Calu3 (cell line): ENCODE data around the gene NELL1. TPM values are rescaled to one million over a fixed set of nuclear protein-coding genes. Genes with fewer than 3 reads are reported as not detected.

ENCODE experiments used
- BruUV-seq: library from RNA; stranded (reverse); fragments of 400-500 nt; replicated peaks from 2 replicates; lab custom pipeline; 2021; lab: Mats Ljungman, UMichigan
- CTCF ChIA-PET: fragments of 300-600 bp; sonication (Branson Sonifier 250); formaldehyde crosslinking; loops from one replicate; lab custom pipeline; 2022; ENCODE audit warnings: antibody characterized with exemption; lab: Charles Lee
- DNase-seq: peaks from one replicate; pipeline ENCODE4 v3.0.0; 2022
- H3K27ac Mint-ChIP-seq: one replicate; pipeline ENCODE4 v1.8.0; 2022; ENCODE audit warnings: mixed read lengths; ENCODE audit not compliant: unreplicated experiment
- H3K27me3 Mint-ChIP-seq: one replicate; pipeline ENCODE4 v1.8.0; 2022; ENCODE audit warnings: mixed read lengths; ENCODE audit not compliant: unreplicated experiment
- H3K36me3 Mint-ChIP-seq: one replicate; pipeline ENCODE4 v1.8.0; 2022; ENCODE audit warnings: mild to moderate bottlenecking, moderate library complexity, mixed read lengths; ENCODE audit not compliant: insufficient read depth, unreplicated experiment
- H3K4me1 Mint-ChIP-seq: one replicate; pipeline ENCODE4 v1.8.0; 2022; ENCODE audit warnings: mild to moderate bottlenecking, low read depth, mixed read lengths; ENCODE audit not compliant: unreplicated experiment
- H3K4me3 Mint-ChIP-seq: one replicate; pipeline ENCODE4 v1.8.0; 2022; ENCODE audit warnings: mild to moderate bottlenecking, low read depth, moderate library complexity, mixed read lengths; ENCODE audit not compliant: unreplicated experiment
- H3K9me3 Mint-ChIP-seq: one replicate; pipeline ENCODE4 v1.8.0; 2022; ENCODE audit warnings: low read depth, mixed read lengths; ENCODE audit not compliant: unreplicated experiment
- CTCF ChIP-seq: fragments of 200-600 bp; IDR thresholded peaks from one replicate; pipeline ENCODE4 v1.8.0; 2022; ENCODE audit warnings: antibody characterized with exemption; ENCODE audit not compliant: unreplicated experiment
- intact Hi-C: fragments of 100-400 bp; cut with micrococcal nuclease; formaldehyde crosslinking; loops from one replicate; pipeline ENCODE4 v1.10.0; 2022; ENCODE audit not compliant: unreplicated experiment
- total RNA-seq: library from RNA; stranded (reverse); gene quantifications from 2 replicates; pipeline ENCODE4 v1.2.3, GENCODE V29; 2022

The NELL1 gene
- total RNA-seq, 1 experiment from 2014 or later = not detected

- CTCF ChIA-PET = no interaction called here
- H3K27me3 Mint-ChIP-seq = no peaks in the 10 kb centered on the region
- no peak overlapping the region for H3K4me3 Mint-ChIP-seq
- no peaks in the 10 kb centered on the region for H3K4me1 Mint-ChIP-seq
- no TSS peak for BruUV-seq
- intact Hi-C loops = no loop called here
- no peak overlapping the region for H3K27ac Mint-ChIP-seq
- no peak for DNase-seq
- no peaks in the 10 kb centered on the region for H3K36me3 Mint-ChIP-seq
- TF ChIP-seq CTCF = no peak
- H3K9me3 Mint-ChIP-seq = no peaks in the 10 kb centered on the region
Measured at GRCh38 chr11:21492931-21493330, 823.5 kb downstream of the NELL1 start.

- Mint-ChIP-seq H3K36me3 (no peaks in the 10 kb centered on the region), H3K27ac (no peak overlapping the region), H3K27me3 (no peaks in the 10 kb centered on the region), H3K4me3 (no peak overlapping the region), H3K4me1 (no peaks in the 10 kb centered on the region), H3K9me3 (no peaks in the 10 kb centered on the region)
- CTCF ChIA-PET = no interaction called here
- BruUV-seq = no TSS peak
- intact Hi-C loops = no loop called here
- TF ChIP-seq CTCF = no peak
- no peak for DNase-seq
Measured at GRCh38 chr11:21494946-21495345, 825.6 kb downstream of the NELL1 start.

GRCh38 chr11:21495879-21496278 is 826.5 kb downstream of the NELL1 start:
- H3K27me3 Mint-ChIP-seq = no peaks in the 10 kb centered on the region
- CTCF ChIA-PET = no interaction called here
- H3K36me3 Mint-ChIP-seq = no peaks in the 10 kb centered on the region
- intact Hi-C loops = no loop called here
- H3K9me3 Mint-ChIP-seq = no peaks in the 10 kb centered on the region
- no peak overlapping the region for H3K27ac Mint-ChIP-seq
- H3K4me3 Mint-ChIP-seq = no peak overlapping the region
- no peak for TF ChIP-seq CTCF
- DNase-seq = no peak
- BruUV-seq = no TSS peak
- no peaks in the 10 kb centered on the region for H3K4me1 Mint-ChIP-seq

GRCh38 chr11:21501245-21501644 is 831.9 kb downstream of the NELL1 start:
- no peaks in the 10 kb centered on the region for H3K36me3 Mint-ChIP-seq
- no peak for DNase-seq
- CTCF ChIA-PET = no interaction called here
- no peaks in the 10 kb centered on the region for H3K9me3 Mint-ChIP-seq
- no peak overlapping the region for H3K4me3 Mint-ChIP-seq
- no peaks in the 10 kb centered on the region for H3K27me3 Mint-ChIP-seq
- H3K27ac Mint-ChIP-seq = no peak overlapping the region
- BruUV-seq = no TSS peak
- intact Hi-C loops = no loop called here
- TF ChIP-seq CTCF = no peak
- no peaks in the 10 kb centered on the region for H3K4me1 Mint-ChIP-seq
